D721Med (cell line): ENCODE results near the gene SEMA4A.

ENCODE experiments used
- DNase-seq: peaks from one replicate; pipeline ENCODE4 v3.0.0; 2011; ENCODE audit warnings: low spot score; ENCODE audit not compliant: insufficient read length
- FAIRE-seq: peaks from 2 replicates; lab custom pipeline; 2011; peaks lifted over from hg19 to GRCh38; lab: Jason Lieb, UNC
- TF ChIP-seq, protein P1 (sequence below): IDR thresholded peaks from 2 replicates; pipeline ENCODE4 v1.5.1; 2012; ENCODE audit warnings: mild to moderate bottlenecking, control low read depth; ENCODE audit not compliant: insufficient read depth; ENCODE audit errors: missing control alignments

SEMA4A gene

DNA sequence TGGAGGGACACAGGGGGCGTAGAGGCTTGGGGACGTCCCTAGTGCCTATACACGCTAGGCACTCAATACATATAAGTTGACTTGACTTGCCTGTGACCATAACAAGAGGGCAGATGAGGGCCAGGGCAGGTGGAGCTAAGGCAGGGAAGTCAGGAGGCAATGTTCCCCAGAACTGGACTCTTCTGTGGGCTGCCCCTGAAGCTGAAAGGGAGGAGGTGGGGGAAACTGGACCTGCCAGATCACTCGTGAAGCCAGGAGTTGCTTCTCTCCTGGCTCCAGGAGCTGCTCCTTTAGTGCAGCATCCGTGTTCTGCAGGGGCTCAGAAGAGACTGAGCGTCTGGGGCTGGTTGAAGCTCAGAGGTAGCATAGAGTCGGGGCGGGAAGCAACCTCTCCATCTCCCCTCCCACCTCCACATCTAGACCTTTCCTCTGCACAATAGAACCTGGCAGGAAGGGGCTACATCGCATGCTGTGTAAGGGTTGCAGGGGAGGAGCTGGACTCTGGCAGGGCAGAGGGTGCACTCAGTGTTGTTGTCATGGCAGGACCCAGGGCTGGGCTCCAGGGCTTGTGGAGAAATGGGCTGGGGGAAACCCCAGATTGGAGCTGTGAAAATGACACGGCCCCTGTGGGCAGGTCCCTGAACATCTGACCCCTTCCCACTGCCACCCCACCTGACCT, 2.9 kb upstream of the SEMA4A start:
- TF ChIP-seq, protein P1, sequence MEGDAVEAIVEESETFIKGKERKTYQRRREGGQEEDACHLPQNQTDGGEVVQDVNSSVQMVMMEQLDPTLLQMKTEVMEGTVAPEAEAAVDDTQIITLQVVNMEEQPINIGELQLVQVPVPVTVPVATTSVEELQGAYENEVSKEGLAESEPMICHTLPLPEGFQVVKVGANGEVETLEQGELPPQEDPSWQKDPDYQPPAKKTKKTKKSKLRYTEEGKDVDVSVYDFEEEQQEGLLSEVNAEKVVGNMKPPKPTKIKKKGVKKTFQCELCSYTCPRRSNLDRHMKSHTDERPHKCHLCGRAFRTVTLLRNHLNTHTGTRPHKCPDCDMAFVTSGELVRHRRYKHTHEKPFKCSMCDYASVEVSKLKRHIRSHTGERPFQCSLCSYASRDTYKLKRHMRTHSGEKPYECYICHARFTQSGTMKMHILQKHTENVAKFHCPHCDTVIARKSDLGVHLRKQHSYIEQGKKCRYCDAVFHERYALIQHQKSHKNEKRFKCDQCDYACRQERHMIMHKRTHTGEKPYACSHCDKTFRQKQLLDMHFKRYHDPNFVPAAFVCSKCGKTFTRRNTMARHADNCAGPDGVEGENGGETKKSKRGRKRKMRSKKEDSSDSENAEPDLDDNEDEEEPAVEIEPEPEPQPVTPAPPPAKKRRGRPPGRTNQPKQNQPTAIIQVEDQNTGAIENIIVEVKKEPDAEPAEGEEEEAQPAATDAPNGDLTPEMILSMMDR, result no peak
- FAIRE-seq, result no peak
- no peak for DNase-seq

GRCh38 chr1:156151093-156151688, 2.2 kb upstream of the SEMA4A start:
- no peak for FAIRE-seq
- TF ChIP-seq, protein P1, result no peak
- no peak for DNase-seq

DNA sequence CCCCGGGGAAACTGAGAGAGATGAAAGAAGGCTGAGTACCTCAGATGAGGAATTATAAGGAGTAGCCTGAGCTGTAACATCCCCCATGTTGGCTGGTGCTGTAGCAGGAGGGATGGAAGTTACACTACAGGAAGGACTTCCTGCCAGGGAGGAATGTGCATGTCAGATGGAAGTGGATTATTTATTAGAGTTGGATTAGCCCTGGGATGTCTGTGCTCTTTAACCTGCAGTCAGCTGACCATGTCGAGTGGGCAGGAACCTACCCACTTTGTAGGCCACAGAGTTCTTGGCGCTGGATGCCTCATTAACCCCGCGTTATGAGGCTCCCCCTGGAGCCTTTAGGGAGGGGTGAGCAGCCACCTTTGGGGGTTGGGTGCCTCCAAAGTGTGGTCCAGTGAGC, 757 bp upstream of the SEMA4A start:
- FAIRE-seq, result no peak
- DNase-seq, result no peak
- TF ChIP-seq, protein P1, result no peak

DNA sequence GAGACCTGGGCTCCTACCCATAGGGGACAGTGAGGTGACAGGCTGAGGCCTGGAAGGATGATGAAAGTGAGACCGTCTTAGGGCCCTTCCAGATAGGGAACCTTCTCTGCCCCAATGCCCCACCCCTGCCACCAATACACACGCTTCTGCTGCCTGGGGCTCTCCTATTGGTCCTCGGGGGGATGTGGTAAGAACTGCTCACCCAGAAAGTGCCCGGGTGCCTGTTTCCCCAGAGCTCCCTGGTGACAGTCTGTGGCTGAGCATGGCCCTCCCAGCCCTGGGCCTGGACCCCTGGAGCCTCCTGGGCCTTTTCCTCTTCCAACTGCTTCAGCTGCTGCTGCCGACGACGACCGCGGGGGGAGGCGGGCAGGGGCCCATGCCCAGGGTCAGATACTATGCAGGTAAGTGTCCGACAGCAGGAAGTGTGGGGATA, 948 bp downstream of the SEMA4A start:
- TF ChIP-seq, protein P1, result no peak
- DNase-seq, result no peak
- FAIRE-seq, result no peak

GRCh38 chr1:156155756-156156510, 2.5 kb downstream of the SEMA4A start:
- FAIRE-seq (no peak), DNase-seq (no peak)
- TF ChIP-seq, protein P1, result no peak

DNA sequence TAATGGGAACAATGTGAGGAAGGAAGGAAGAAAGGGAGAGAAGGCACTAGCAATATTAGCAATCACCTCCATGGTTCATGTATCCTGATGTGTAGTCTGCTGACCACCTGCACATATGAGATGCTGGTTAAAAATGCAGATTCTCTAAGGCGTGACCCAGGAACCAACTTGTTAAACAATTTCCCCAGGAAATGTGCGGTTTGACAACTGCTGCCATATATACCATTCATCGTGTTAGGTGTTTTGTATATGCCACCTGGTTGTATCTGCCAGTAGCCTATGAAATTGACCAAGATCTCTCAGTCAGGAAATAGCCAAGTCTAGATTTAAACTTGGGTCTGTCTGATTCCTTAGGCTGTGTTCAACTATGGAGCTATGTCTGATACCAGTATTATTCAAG, 4.1 kb downstream of the SEMA4A start:
- TF ChIP-seq, protein P1, result no peak
- no peak for FAIRE-seq
- no peak for DNase-seq
